Stimulated activated CD8-positive, alpha-beta memory T cell treated with anti-CD3 and anti-CD28 coated beads, Interleukin-2, amount 100 ng/mL, for 1 hour (primary cell): ENCODE results near the gene UCHL3.
"Not testable (repeated sequence)": the region's sequence is repeated elsewhere in the genome, so short reads cannot be mapped to it uniquely, and the experiment has no call there.

Source experiments
- DNase-seq, 2 donors: peaks; one replicate each; pipeline ENCODE4 v3.0.0-alpha.2; 2020; ENCODE audit warnings: low read depth in 2 of 2

UCHL3 gene

GRCh38 chr13:75549262-75550158 is at the start of gene UCHL3:
Gene UCHL3, plus strand, starts transcription at chr13:75549791. Its CDS starts 30 bp downstream, at chr13:75549821.
- peak; percentile 93 to 95 for DNase-seq

DNA sequence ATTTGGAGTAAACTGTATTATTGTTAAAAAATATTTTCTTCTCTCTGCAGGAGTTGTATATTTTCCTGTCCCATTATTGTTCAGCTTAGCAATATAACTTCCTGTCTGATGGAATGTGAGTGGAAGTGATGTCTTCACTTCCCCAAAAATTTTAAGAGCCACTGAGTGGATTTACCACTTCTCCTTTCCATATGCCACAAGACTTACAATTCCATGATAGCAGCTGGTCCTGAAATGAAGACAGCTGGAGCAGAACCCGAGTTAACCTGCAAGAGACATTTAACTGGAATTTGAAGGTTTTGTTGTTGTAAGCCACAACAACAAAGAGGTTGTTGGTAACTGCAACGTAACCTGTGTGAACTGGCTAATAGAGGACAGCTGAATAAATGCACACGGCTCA is 44.3 kb upstream of the UCHL3 start:
- no peak for DNase-seq

DNA sequence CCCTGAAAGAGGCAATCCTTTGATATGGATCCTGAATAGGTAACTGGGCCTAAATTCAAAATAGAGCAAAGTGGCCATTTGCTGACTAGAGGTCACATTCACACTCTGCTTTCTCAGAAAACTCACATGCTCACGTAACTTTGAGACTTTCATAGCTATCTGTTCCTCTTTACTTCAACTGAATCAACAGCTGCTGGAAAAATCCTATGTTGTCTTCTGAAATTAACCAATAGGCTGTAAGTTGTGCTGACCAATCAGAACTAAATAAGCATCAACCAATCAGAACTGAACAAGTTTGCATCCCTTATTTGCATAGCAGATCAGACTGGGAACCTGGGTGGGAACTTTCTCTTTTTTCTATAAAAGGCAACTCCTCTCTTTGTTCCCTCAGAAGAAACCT is 43.6 kb upstream of the UCHL3 start:
- DNase-seq: no peak

DNA sequence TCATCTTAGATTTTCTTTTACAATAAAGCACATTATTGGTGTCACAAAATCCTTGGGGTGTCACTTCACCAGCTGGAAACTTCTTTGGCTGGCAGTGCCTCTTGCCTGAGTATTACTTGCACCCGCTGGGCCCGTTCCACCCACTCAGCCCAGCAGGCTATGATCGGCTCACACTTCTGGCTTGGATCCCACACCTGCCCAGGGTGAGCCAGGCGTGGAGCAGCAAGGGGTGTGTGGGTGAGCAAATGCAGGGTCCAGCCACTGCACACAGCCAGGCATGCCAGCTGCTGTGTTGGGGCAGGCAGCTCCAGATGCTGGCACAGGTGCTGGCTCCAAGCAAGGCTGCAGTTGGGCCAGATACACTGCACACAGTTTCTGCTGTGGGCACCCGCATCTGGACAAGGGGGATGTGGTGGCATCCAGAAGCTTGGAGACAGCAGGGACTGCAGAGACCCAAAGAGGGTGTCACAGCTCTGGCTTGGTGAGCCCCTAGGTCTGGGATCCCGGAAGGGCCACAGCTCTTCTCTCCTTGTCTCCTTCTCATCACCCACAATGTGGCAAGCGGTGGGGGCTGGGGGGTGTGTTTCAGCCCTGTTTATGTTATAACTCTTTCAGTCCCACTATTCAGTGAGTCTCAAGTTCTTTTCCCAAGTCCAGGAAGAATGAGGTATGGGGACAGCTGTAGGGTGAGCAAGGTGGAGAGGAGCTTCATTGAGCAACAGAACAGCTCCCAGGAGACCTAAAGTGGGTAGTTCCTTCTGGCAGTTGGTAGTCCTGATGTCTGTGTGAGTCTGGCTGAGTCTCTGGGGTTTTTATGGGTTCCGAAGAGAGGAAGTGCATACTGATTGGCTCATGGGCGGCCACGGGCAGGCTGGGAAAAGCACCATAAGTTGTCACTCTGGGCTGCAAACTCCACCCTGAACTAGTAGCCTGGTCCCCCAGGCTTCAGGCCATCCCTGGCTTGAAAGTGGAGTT is 42.3 kb upstream of the UCHL3 start:
- no peak for DNase-seq

GRCh38 chr13:75508002-75508548 is 41.5 kb upstream of the UCHL3 start:
- DNase-seq: no peak

GRCh38 chr13:75511051-75511625 is 38.5 kb upstream of the UCHL3 start:
- DNase-seq: no peak

DNA sequence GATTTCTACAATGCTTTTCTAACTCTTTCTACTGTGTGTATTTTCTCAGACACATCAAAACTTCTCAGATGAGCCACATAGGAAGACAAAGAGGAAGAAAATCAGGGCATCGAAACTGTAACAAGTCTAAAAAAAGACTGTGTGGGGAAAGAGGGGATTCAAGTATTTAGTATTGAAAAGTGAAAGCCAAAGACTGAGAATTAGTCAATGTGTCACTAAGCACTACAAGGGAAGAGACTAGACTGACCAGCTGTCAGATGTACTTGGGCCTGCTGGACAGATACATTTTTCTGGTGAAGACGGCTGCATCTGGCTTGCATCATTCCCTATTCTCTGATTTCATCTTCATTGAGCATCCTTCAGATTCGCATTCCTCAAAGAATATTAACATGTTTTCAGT is 37.3 kb upstream of the UCHL3 start:
- DNase-seq: no peak

DNA sequence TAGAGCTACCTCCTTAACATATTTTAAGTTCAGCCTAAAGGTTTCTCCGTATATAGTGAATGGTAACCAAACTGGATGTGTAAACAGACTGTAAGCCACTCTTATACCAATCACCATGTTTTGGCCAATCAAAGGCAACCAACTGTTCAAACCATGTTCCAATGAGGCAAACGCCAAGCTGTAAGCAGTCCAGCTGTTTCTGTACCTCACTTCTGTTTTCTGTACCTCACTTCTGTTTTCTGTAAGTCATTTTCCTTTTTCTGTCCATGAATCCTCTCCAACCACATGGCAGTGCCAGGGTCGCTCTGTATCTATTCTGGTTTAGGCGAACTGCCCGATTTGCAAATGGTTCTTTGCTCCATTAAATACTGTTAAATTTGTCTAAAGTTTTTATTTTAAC is 36.3 kb upstream of the UCHL3 start:
- DNase-seq: no peak

DNA sequence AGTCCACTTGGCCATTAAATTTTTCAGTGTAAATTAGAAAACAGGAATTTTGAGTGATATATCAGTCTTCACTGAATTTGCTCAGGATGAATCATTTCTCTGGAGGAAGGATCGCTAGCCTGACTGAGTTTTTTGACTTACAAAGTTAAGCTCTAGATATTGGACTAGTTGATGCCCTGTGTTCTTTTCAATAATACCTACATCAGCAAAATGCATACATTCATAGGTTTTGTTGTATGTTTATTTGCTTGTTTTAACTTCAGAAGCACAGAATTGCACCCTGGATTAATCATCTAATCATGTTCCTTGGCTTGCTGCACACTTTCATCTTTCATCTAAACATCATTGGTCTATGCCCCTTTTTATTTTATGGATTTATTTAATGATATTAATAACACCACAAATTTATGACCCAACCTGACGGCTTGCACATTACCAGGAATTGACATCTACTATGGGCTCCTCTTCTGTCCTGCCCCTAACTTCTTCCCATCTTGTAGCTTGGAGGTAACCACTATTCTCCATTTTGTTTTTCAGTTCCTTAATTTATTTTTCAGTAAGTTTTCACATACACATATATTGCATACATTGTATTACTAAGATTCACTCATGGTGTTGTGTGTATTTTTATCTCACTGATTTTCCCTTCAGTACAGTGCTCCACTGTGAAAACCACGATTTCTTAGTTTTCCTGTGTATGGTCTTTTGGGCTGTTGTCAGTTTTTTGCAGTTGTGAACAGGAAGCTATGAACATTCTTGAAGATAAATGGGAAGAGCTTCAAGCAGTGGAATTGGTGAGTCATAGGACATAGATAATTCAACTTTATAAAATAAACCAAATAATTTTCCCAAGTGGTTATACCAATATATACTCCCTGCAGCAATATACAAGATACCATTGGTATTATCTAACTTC is 35.3 kb upstream of the UCHL3 start:
- DNase-seq: no peak

DNA sequence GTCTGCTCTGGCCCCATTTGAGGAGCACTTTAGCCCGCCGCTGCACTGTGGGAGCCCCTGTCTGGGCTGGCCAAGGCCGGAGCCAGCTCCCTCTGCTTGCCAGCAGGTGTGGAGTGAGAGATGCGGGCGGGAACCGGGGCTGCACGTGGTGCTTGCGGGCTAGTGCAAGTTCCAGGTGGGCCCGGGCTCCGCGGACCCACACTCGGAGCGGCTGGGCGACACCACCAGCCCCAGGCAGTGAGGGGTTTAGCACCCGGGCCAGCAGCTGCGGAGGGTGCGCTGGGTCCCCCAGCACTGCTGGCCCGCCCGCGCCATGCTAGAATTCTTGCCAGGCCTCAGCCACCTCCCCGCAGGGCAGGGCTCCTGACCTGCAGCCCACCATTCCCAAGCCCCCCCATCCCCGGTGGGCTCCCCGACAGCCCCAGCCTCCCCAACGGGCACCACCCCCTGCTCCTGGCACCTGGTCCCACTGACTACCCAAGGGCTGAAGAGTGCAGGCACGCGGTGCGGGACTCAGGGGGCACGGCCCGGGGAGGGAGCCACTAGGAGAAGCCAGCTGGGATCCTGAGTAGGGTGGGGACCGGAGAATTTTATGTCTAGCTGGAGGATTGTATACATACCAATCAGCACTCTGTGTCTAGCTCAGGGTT is 31.0 kb upstream of the UCHL3 start:
- no peak for DNase-seq

GRCh38 chr13:75521956-75522355 is 27.6 kb upstream of the UCHL3 start:
- DNase-seq: no peak

DNA sequence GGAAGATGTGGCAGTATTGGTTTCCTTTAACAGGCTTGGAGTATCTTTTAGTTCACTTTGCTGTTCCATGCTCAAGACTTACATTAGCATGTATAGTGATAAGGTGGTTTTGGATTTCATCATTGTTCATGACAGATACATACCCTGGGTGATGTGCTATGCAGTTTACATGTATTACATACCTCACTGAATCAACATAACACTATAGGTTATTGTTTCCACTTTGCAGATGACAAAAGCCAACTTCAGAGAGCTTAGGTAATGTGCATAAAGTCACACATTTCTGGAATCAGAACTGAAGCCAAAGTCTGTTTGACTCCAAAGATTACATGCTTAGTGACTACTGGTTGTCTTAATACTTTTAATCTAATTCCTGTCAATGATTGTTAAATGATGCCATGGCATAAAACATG is 19.0 kb upstream of the UCHL3 start:
- no peak for DNase-seq

- no peak for DNase-seq
These were observed 15.7 kb upstream of the UCHL3 start for GRCh38 chr13:75533861-75534260.

DNA sequence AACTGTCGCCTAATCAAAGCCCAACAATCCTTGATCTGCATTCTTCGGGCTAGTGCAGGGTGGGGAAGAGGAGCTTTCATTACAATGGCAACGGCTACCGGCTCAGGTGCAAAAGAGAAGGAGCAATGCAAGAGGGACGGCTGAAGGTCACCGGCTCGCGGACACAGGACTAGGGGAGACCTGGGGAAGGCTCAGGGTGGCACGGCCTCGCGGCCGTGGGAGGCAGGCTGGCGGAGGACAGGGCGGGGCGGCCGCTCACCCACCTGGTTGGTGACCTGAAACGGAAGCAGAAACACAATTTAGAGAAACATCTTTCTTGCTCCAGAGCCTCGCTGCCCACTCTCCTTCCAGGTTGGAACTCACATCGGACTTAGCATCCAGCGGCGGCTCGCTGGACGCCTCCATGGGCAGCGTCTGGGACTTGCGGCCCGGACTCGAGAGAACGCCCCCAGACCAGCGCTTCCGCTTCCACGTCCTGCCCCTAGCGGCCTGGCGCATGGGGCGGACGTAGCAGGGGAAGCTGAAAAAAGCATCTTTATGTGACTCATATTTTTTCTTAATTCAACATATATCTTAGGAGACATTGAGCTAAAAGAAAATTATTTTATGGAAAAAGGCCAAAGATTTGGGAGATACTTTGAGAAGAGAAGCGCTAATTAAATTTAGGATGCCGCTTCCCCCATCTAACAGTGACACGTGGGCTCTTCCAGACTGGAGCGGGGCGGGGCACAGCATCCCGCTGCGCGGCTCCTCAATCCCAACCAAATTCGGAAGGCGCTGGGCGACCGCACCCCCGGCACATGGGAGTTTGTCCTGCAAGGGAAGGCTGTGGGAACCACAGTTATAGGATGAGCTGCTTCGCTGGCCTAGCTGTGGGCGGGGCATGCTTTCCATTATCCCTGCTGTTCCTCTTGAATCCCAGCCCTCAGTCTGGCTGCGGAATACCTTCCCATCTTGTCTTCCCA is 11.9 kb upstream of the UCHL3 start, which contains the start of gene COMMD6:
TSS of gene COMMD6 (minus strand) at position 441 of the 965 bp plus-strand sequence. CDS start at position 405, 36 bp downstream.
- DNase-seq: peak; percentile 36 to 48

- no peak for DNase-seq
These were observed 8.3 kb upstream of the UCHL3 start for GRCh38 chr13:75541287-75541686.

DNA sequence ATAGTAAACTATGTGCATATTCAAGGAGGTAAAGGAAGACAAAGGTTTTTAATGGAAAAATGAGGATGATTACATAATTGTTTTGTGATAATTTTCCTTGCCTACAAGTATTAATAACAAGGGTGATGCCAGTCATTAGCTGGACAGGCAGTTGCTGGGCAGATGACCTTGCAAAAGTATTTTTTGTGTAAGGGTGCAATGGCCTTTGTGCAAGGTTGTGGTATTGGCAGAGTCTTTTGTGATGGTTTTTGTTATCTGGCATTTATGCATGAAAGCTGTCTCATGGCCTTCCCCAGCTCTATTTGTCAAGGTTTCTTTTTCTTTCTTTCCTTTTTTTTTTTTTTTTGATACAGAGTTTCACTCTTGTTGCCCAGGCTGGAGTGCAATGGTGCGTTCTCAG is 7.6 kb upstream of the UCHL3 start:
- DNase-seq: no peak

- DNase-seq: no peak
These were observed 4.8 kb upstream of the UCHL3 start for GRCh38 chr13:75544681-75545330.

- not testable (repeated sequence) for DNase-seq
These were observed 4.2 kb upstream of the UCHL3 start for GRCh38 chr13:75545386-75545785.
